K562 (cell line): ENCODE measurements around the gene ZNF692.

ENCODE experiments used
- BRF2 ChIP-seq: IDR thresholded peaks from 3 replicates; pipeline ENCODE4 v1.6.1; 2011; ENCODE audit warnings: borderline replicate concordance, mild to moderate bottlenecking; ENCODE audit not compliant: insufficient read length, insufficient read depth
- DEAF1 ChIP-seq: fragments of 450-650 bp; formaldehyde crosslinking; IDR thresholded peaks from 2 replicates; pipeline ENCODE4 v1.4.0; 2020; ENCODE audit warnings: mild to moderate bottlenecking, moderate library complexity
- NRF1 ChIP-seq, 2 experiments: fragments of 450-650 bp; IDR thresholded peaks in 1 of 2; conservative IDR thresholded peaks in 1 of 2; 2 replicates each; pipeline ENCODE4 v1.6.1; 2014; ENCODE audit warnings: mild to moderate bottlenecking in 2 of 2
- PATZ1 ChIP-seq: fragments of 250-450 bp; sonication (Bioruptor Pico); IDR thresholded peaks from 2 replicates; pipeline ENCODE4 v1.5.0; 2020; ENCODE audit warnings: mild to moderate bottlenecking, borderline replicate concordance
- POLR2A ChIP-seq: fragments of 450-650 bp; conservative IDR thresholded peaks from 2 replicates; pipeline ENCODE4 v1.6.1; 2016
- TAF7 ChIP-seq: fragments of 450-650 bp; IDR thresholded peaks from 2 replicates; pipeline ENCODE4 v1.6.1; 2016; ENCODE audit warnings: missing genetic modification characterization, missing compliant biosample characterization
- ZNF23 ChIP-seq: fragments of 250-450 bp; sonication (Bioruptor Pico); IDR thresholded peaks from 2 replicates; pipeline ENCODE4 v1.4.0; 2020; ENCODE audit warnings: mild to moderate bottlenecking
- TF ChIP-seq, protein P1 (sequence below): fragments of 450-650 bp; formaldehyde crosslinking; conservative IDR thresholded peaks from 2 replicates; pipeline ENCODE4 v1.4.0; 2022; ENCODE audit warnings: mild to moderate bottlenecking, missing genetic modification characterization

- TF ChIP-seq PATZ1 (CRISPR knock-in tag) (no peak), TAF7 (tag) (no peak), DEAF1 (CRISPR knock-in tag) (no peak), NRF1 (conservative IDR thresholded peaks at IDR 0.05 in 1 of 2, IDR thresholded peaks at IDR 0.05 in 1 of 2) (no peak), ZNF23 (CRISPR knock-in tag) (no peak), POLR2A (no peak), BRF2 (no peak)
- TF ChIP-seq, protein P1, sequence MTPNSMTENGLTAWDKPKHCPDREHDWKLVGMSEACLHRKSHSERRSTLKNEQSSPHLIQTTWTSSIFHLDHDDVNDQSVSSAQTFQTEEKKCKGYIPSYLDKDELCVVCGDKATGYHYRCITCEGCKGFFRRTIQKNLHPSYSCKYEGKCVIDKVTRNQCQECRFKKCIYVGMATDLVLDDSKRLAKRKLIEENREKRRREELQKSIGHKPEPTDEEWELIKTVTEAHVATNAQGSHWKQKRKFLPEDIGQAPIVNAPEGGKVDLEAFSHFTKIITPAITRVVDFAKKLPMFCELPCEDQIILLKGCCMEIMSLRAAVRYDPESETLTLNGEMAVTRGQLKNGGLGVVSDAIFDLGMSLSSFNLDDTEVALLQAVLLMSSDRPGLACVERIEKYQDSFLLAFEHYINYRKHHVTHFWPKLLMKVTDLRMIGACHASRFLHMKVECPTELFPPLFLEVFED (CRISPR knock-in tag), result no peak
Observed at GRCh38 chr1:248813546-248813945, 45.3 kb downstream of the ZNF692 start.
